Activated CD4-positive, alpha-beta T cell treated with anti-CD3 and anti-CD28 coated beads for 36 hours (primary cell): ENCODE data around the gene KIF26B. TPM values are rescaled to one million over a fixed set of nuclear protein-coding genes. Genes with fewer than 3 reads are reported as not detected.

ENCODE experiments used
- ATAC-seq: fragments of 200-7000 bp; cut with Tn5 transposase; one replicate; pipeline ENCODE4 v1.10.0; 2021; ENCODE audit warnings: mild to moderate bottlenecking, moderate library complexity
- CTCF ChIA-PET: fragments of 350-600 bp; sonication (Branson Sonifier 250); formaldehyde crosslinking; loops from one replicate; lab custom pipeline; 2021; ENCODE audit warnings: antibody characterized with exemption; lab: Charles Lee
- POLR2A ChIA-PET: fragments of 350-600 bp; sonication (Branson Sonifier 250); formaldehyde crosslinking; loops from one replicate; lab custom pipeline; 2021; ENCODE audit warnings: antibody characterized with exemption, inconsistent platforms; lab: Charles Lee
- DNase-seq: peaks from one replicate; pipeline ENCODE4 v3.0.0-alpha.2; 2020
- H3K27ac Mint-ChIP-seq: one replicate; pipeline ENCODE4 v1.8.0; 2021; ENCODE audit warnings: mixed read lengths
- H3K27me3 Mint-ChIP-seq: one replicate; pipeline ENCODE4 v1.8.0; 2021; ENCODE audit warnings: mixed read lengths
- H3K36me3 Mint-ChIP-seq: one replicate; pipeline ENCODE4 v1.8.0; 2021; ENCODE audit warnings: low read depth, mixed read lengths
- H3K4me1 Mint-ChIP-seq: one replicate; pipeline ENCODE4 v1.8.0; 2021; ENCODE audit warnings: mixed read lengths
- H3K4me3 Mint-ChIP-seq: one replicate; pipeline ENCODE4 v1.8.0; 2021; ENCODE audit warnings: mild to moderate bottlenecking, moderate library complexity, mixed read lengths
- H3K9me3 Mint-ChIP-seq: one replicate; pipeline ENCODE4 v1.8.0; 2021; ENCODE audit warnings: low read depth, mixed read lengths
- intact Hi-C, 2 experiments: fragments of 100-400 bp; cut with DNase I in 1 of 2; cut with micrococcal nuclease in 1 of 2; formaldehyde crosslinking; loops; one replicate each; pipeline versions ENCODE4 v1.14.2 to v1.15.1; 2022 to 2024; cut with DNase I, micrococcal nuclease
- total RNA-seq, 2 experiments: library from RNA; stranded (reverse); gene quantifications; one replicate each; pipeline ENCODE4 v1.2.3, GENCODE V29; 2021

Gene KIF26B
- total RNA-seq, 2 experiments from 2014 or later = 0.16 to 0.23 TPM

- no peak for ATAC-seq
- no peaks in the 10 kb centered on the region for H3K36me3 Mint-ChIP-seq
- intact Hi-C loops = no loop called here
- no peak overlapping the region for H3K4me3 Mint-ChIP-seq
- CTCF ChIA-PET = no interaction called here
- POLR2A ChIA-PET = no interaction called here
- no peak for DNase-seq
- H3K9me3 Mint-ChIP-seq = no peaks in the 10 kb centered on the region
- no peak overlapping the region for H3K27ac Mint-ChIP-seq
- no peaks in the 10 kb centered on the region for H3K4me1 Mint-ChIP-seq
- H3K27me3 Mint-ChIP-seq = peaks cover 4% of the 10 kb centered on the region
These were observed 137.8 kb downstream of the KIF26B start for GRCh38 chr1:245292553-245292952.

- Mint-ChIP-seq H3K4me3 (no peak overlapping the region), H3K27me3 (peaks cover 4% of the 10 kb centered on the region), H3K9me3 (no peaks in the 10 kb centered on the region), H3K4me1 (no peaks in the 10 kb centered on the region), H3K27ac (no peak overlapping the region), H3K36me3 (no peaks in the 10 kb centered on the region)
- intact Hi-C loops = no loop called here
- ATAC-seq (no peak), DNase-seq (no peak)
- ChIA-PET POLR2A (no interaction called here), CTCF (no interaction called here)
These were observed 139.2 kb downstream of the KIF26B start for GRCh38 chr1:245294020-245294419.

- Mint-ChIP-seq H3K9me3 (no peaks in the 10 kb centered on the region), H3K36me3 (no peaks in the 10 kb centered on the region), H3K4me3 (no peak overlapping the region), H3K4me1 (no peaks in the 10 kb centered on the region), H3K27me3 (peaks cover 5% of the 10 kb centered on the region), H3K27ac (no peak overlapping the region)
- intact Hi-C loops = no loop called here
- DNase-seq = no peak
- POLR2A ChIA-PET = no interaction called here
- ATAC-seq = no peak
- CTCF ChIA-PET = interaction anchor here (0.9 kb wide), 1 partner anchor 146 kb away, joined by 3 read pairs; no protein-coding TSS in a partner anchor
These were observed 144.0 kb downstream of the KIF26B start for GRCh38 chr1:245298781-245299180.

- Mint-ChIP-seq H3K9me3 (peaks cover 2% of the 10 kb centered on the region), H3K4me1 (no peaks in the 10 kb centered on the region), H3K27ac (no peak overlapping the region), H3K36me3 (no peaks in the 10 kb centered on the region), H3K27me3 (peaks cover 7% of the 10 kb centered on the region), H3K4me3 (no peak overlapping the region)
- no peak for ATAC-seq
- CTCF ChIA-PET = interaction anchor here (1.8 kb wide), 1 partner anchor 17 kb away, joined by 3 read pairs; no protein-coding TSS in a partner anchor
- DNase-seq = no peak
- intact Hi-C loops = no loop called here
- POLR2A ChIA-PET = no interaction called here
These were observed 146.4 kb downstream of the KIF26B start for GRCh38 chr1:245301162-245301580.

GRCh38 chr1:245301921-245302320 lies 147.1 kb downstream of the KIF26B start:
- no peak overlapping the region for H3K27ac Mint-ChIP-seq
- peaks cover 7% of the 10 kb centered on the region for H3K27me3 Mint-ChIP-seq
- intact Hi-C loops = no loop called here
- no peak overlapping the region for H3K4me3 Mint-ChIP-seq
- ChIA-PET CTCF (no interaction called here), POLR2A (no interaction called here)
- peaks cover 2% of the 10 kb centered on the region for H3K9me3 Mint-ChIP-seq
- ATAC-seq (no peak), DNase-seq (no peak)
- no peaks in the 10 kb centered on the region for H3K36me3 Mint-ChIP-seq
- H3K4me1 Mint-ChIP-seq = no peaks in the 10 kb centered on the region

- CTCF ChIA-PET = no interaction called here
- no peaks in the 10 kb centered on the region for H3K4me1 Mint-ChIP-seq
- H3K27ac Mint-ChIP-seq = no peak overlapping the region
- H3K4me3 Mint-ChIP-seq = no peak overlapping the region
- no peaks in the 10 kb centered on the region for H3K36me3 Mint-ChIP-seq
- H3K27me3 Mint-ChIP-seq = peaks cover 7% of the 10 kb centered on the region
- ATAC-seq (no peak), DNase-seq (no peak)
- POLR2A ChIA-PET = interaction anchor here (0.7 kb wide), 1 partner anchor 47 kb away, joined by 6 read pairs; no protein-coding TSS in a partner anchor
- peaks cover 2% of the 10 kb centered on the region for H3K9me3 Mint-ChIP-seq
- intact Hi-C loops = no loop called here
These were observed 149.9 kb downstream of the KIF26B start for GRCh38 chr1:245304698-245305097.

GRCh38 chr1:245306020-245306419 lies 151.2 kb downstream of the KIF26B start:
- Mint-ChIP-seq H3K9me3 (peaks cover 2% of the 10 kb centered on the region), H3K36me3 (no peaks in the 10 kb centered on the region), H3K27me3 (peaks cover 7% of the 10 kb centered on the region), H3K4me3 (no peak overlapping the region), H3K4me1 (peaks cover 6% of the 10 kb centered on the region), H3K27ac (no peak overlapping the region)
- intact Hi-C loops = no loop called here
- ChIA-PET POLR2A (no interaction called here), CTCF (no interaction called here)
- ATAC-seq (no peak), DNase-seq (no peak)

- intact Hi-C loops = no loop called here
- DNase-seq = no peak
- Mint-ChIP-seq H3K36me3 (no peaks in the 10 kb centered on the region), H3K4me1 (peaks cover 9% of the 10 kb centered on the region), H3K27ac (no peak overlapping the region), H3K9me3 (peaks cover 2% of the 10 kb centered on the region), H3K4me3 (no peak overlapping the region), H3K27me3 (peaks cover 6% of the 10 kb centered on the region)
- ATAC-seq = no peak
- POLR2A ChIA-PET = no interaction called here
- CTCF ChIA-PET = interaction anchor here (0.8 kb wide), 1 partner anchor 25 kb away, joined by 3 read pairs; no protein-coding TSS in a partner anchor
These were observed 152.0 kb downstream of the KIF26B start for GRCh38 chr1:245306628-245307410.

GRCh38 chr1:245310571-245311531 lies 156.1 kb downstream of the KIF26B start:
- CTCF ChIA-PET = interaction anchor here (0.6 kb wide), 1 partner anchor 155 kb away, joined by 3 read pairs; no protein-coding TSS in a partner anchor
- Mint-ChIP-seq H3K27ac (no peak overlapping the region), H3K9me3 (peaks cover 2% of the 10 kb centered on the region), H3K4me3 (peak overlapping the region; percentile 29), H3K4me1 (peaks cover 9% of the 10 kb centered on the region), H3K36me3 (no peaks in the 10 kb centered on the region), H3K27me3 (peaks cover 5% of the 10 kb centered on the region)
- peak; percentile 68 for ATAC-seq
- POLR2A ChIA-PET = no interaction called here
- intact Hi-C loops = no loop called here
- DNase-seq = peak; percentile 35

GRCh38 chr1:245311887-245312536 lies 157.2 kb downstream of the KIF26B start:
- DNase-seq (no peak), ATAC-seq (no peak)
- H3K27ac Mint-ChIP-seq = no peak overlapping the region
- peaks cover 9% of the 10 kb centered on the region for H3K4me1 Mint-ChIP-seq
- POLR2A ChIA-PET = no interaction called here
- H3K9me3 Mint-ChIP-seq = no peaks in the 10 kb centered on the region
- H3K4me3 Mint-ChIP-seq = no peak overlapping the region
- H3K27me3 Mint-ChIP-seq = peaks cover 4% of the 10 kb centered on the region
- CTCF ChIA-PET = no interaction called here
- intact Hi-C loops = no loop called here
- H3K36me3 Mint-ChIP-seq = no peaks in the 10 kb centered on the region

GRCh38 chr1:245313576-245313975 lies 158.8 kb downstream of the KIF26B start:
- no peak overlapping the region for H3K4me3 Mint-ChIP-seq
- no peak overlapping the region for H3K27ac Mint-ChIP-seq
- POLR2A ChIA-PET = no interaction called here
- intact Hi-C loops = no loop called here
- CTCF ChIA-PET = no interaction called here
- DNase-seq (no peak), ATAC-seq (no peak)
- no peaks in the 10 kb centered on the region for H3K9me3 Mint-ChIP-seq
- peaks cover 4% of the 10 kb centered on the region for H3K27me3 Mint-ChIP-seq
- no peaks in the 10 kb centered on the region for H3K36me3 Mint-ChIP-seq
- H3K4me1 Mint-ChIP-seq = peaks cover 9% of the 10 kb centered on the region
